ENCODE data around the gene FOXP2.
"Not testable (repeated sequence)": the region's sequence is repeated elsewhere in the genome, so short reads cannot be mapped to it uniquely, and the experiment has no call there.

Gene FOXP2

DNA sequence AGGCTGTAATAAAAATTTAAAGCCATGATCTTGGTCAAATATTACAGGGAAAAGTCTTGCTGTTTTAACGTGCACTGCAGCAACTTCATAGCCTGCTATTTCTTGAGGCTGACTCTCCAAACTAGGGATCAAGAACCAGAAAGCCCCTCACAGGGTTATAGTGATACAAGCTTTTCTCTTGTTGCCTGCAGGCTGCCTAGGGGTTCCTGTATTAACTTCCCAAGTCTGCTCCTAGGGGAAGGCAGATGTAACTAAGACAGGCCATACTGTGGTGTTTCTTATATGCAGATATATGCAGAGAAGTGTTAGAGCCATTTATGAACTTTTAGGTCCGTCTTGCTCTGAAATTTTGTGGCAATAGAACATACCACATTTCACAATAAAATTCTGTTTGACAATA, 175.7 kb downstream of the FOXP2 start:
- DNase-seq (ENCODE audit: low read depth), result no peak

DNA sequence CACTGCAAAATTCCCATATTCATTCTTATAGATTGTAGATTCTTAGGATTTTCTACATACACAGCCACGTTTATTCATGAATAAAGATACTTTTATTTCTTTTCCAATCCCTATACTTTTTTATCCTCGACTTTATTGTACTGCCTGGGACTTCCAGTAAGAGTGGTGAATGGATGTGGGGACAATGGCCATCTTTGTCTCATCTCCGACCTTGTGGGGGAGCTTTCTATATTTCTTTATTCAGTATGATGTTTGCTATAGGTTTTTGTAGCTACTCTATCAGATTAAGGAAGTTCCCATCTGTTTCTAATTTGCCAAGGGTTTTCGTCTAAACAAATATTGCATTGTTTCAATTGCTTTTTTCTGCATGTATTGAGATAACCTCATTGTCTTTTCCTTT, 184.3 kb downstream of the FOXP2 start:
- no peak for DNase-seq (ENCODE audit: low read depth)

DNA sequence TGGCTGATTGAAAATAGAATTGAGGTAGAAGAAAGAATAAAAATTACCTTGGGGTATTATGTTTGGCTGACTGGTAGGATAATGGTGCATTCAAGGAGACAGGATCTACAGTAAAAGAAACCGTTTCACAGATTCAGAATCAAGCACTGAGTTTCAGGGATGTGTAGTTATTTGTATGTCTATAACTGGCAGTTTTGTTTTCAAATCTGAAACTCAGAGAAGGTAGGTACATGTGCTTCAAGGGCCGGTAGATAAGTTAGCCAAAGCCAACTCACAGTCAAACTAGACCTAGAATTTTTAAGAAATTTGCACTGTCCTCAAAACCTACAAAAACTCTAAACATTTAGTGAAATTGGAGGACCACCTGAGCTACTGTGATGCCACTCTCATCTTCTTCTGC, 191.5 kb downstream of the FOXP2 start:
- no peak for DNase-seq (ENCODE audit: low read depth)

DNA sequence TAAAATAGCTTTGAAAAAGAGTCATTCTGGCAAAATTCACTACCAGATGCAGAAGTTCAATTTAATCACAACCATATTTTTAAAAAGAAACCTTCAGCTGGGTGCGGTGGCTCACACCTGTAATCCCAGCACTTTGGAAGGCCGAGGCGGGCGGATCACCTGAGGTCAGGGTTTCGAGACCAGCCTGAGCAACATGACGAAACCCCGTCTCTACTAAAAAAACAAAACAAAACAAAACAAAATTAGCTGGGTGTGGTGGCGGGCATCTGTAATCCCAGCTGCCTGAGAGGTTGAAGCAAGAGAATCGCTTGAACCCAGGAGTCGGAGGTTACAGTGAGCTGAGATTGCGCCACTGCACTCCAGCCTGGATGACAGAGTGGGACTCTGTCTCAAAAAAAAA, 194.2 kb downstream of the FOXP2 start:
- not testable (repeated sequence) for DNase-seq (ENCODE audit: low read depth)

DNA sequence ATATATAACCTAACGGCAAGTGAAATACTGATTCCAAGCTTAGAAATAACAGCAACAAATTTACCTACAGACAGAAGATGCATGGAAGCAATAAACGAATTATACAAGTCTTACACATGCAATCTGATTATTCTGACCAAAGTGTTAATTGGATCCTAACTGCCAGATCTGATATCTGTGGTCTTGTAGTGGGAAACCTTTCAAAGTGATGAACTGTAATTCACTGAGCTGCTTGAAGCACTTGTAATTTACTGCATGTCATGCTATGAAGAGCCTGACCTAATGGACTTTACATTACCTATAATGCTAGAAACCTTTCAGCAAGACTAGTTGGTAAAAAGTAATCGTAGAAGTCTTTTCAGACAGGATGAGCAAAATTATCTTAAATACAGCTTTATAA, 205.6 kb downstream of the FOXP2 start:
- DNase-seq (ENCODE audit: low read depth), result no peak

DNA sequence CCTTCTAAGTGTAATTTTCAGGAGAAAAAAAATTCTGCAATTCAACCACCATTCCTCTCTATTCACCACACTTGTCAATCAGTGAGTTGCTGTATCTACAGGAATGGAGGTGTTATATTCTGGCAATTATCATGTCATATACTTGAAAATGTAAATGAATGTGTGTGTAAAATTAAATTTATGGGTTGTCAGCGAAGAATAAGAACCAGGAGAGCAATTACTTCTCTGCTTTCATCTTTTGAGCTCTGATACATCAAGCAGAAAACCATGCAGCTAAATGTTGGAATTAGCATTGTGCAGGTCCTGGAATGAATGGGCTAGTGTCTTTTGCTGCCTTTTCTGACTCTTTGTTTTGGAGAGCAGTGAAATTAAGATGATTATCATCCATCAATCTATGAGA, 207.6 kb downstream of the FOXP2 start:
- DNase-seq (ENCODE audit: low read depth), result no peak

DNA sequence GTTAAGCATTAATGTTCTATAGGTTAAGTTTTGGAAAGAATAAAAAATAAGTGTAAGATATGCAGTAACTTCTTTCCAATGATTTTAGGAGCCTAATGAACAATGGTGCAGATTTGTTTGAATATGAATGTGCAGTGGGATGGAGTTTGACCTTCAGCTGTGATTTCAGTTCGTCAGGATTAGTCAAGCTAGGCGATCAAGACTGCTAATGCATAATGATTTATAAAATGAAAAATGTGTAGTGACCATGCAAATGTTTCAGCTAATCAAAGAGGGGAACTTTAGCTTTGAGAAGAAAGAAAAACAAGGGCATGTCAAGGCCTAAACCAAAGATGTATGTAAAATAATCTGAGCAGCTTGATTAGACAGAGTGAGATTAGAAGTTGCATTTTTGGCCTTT, 208.5 kb downstream of the FOXP2 start:
- no peak for DNase-seq (ENCODE audit: low read depth)

DNA sequence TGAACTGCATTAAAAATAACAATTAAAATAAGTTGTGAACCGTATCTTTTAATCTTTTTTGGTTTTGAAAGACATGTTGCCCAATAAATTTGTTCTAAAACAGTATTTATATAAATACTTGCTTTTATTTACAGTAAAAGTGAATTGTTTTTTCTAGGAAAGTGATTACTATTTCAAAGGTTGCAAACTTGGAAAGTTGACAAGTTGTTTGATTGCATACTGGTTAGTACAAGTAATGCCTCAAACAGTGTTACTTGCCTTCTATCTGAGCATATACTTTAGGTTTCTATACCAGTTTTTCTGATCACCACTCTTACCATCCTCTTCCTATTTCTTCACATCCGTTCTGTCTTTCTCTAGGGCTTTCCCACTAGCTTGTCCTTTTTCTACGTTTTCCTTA, 212.6 kb downstream of the FOXP2 start:
- no peak for DNase-seq (ENCODE audit: low read depth)

DNA sequence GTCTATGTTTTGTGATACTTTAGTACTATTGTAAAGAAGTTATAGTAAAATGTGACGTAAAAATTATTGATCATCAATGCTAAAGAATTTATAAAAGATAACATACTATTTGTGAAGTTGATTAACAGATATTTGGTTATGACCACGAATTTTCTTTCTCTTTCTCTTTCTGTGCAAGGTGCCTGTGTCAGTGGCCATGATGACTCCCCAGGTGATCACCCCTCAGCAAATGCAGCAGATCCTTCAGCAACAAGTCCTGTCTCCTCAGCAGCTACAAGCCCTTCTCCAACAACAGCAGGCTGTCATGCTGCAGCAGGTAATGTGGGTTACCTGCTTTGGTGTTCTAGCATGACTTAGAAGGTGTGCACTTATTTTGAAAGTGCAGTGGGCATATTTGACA, 213.7 kb downstream of the FOXP2 start:
- DNase-seq (ENCODE audit: low read depth), result no peak

DNA sequence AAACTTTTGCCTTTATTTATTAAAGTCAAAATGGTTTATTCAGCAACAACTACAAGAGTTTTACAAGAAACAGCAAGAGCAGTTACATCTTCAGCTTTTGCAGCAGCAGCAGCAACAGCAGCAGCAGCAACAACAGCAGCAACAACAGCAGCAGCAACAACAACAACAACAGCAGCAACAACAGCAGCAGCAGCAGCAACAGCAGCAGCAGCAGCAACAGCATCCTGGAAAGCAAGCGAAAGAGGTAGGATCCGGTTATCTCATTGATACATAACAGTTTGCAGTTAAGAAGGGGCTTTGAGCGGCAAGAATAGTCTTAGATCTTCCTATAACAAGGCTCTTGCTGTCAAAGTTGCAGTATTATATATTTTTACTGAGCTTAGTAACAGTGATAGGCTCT, 215.1 kb downstream of the FOXP2 start:
- no peak for DNase-seq (ENCODE audit: low read depth)

DNA sequence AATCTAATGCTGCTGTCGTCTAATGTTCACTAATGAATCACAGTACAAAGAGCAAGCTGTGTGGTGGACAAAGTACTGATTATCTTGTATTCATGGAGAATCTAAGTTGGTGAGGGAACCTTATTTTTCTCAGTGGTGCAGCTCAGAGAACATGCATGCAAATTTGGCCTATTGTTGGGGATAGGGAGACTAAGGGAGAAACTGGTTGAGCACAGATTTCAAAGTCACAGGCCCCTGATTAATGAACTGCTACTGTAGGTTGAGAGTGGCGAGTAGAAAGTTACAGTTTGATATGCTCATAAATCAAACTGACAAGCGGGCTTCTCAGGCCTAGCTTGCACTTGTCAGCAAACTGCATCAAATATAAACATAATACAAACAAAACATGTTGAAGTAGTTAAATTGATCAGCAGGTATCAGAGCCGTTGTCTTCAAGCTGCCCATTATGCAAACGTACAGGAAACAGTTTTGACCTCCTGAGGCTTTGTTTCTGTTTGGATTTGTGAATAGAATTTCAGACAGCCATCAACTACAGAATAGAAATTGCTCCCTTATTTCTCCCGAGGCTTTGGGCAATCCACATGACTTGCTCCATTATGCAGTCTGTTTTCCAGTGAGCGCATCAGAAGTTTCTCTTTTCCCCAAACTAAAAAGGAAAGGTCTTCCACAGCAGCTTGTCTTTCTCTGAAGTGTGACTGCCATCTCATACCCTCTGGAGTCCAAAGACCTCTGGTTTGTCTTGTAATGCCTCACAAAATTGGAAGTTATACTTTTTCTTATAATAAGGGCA, 215.8 kb downstream of the FOXP2 start:
- no peak for DNase-seq (ENCODE audit: low read depth)

DNA sequence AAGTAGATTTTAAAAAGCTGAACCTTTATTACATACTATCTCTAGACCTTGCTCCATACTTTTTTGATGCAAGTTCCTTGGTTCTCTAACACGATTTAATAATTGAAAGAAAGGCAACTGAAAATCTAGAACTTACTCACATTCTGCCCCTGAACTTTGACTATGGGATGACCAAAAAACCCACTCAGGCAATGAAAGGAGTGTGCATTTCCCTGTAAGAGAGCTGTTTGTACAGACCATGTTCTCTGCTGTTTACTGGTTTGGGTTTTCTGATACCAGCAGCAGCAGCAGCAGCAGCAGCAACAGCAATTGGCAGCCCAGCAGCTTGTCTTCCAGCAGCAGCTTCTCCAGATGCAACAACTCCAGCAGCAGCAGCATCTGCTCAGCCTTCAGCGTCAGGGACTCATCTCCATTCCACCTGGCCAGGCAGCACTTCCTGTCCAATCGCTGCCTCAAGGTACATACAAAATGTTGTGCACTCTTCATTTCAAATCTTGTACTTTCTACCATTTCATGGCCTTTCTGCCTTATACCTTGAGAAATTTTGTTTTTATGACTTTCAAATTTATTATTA, 216.7 kb downstream of the FOXP2 start:
- DNase-seq (ENCODE audit: low read depth), result no peak

DNA sequence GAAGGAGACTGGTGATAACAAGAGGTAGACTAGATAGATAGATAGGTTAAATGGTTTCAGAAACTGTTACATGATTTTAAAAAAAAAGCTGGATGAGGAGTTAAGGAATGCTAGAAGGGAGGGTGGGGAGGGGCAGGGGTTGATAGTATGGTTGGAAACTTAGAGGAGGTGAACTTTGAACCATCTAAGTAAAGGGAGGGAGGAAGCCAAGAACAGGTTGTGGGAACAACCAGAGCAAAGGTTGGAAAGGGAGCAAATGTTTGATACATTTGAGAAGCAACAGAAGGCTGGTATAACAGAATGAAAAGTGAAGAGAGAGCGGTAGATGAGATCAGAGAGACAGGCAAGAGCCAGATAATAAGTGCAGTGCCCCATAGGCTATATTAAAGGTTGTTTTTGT, 224.8 kb downstream of the FOXP2 start:
- DNase-seq (ENCODE audit: low read depth), result no peak

DNA sequence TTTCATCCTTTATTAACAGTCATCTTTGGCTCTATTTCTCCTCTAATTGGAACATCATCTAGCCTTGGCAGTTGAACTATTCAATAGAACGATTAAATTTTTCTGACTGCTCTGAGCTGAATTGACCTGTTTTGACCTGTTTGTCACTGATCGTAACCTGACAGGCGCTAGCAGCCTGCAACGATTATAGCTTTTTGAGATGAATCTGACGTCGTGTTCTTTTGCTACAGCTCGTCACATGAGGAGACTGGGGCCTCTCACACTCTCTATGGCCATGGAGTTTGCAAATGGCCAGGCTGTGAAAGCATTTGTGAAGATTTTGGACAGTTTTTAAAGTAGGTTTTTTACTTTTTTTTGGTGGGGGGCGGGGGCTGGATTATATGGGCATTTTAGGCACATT, 229.8 kb downstream of the FOXP2 start:
- DNase-seq (ENCODE audit: low read depth), result no peak

DNA sequence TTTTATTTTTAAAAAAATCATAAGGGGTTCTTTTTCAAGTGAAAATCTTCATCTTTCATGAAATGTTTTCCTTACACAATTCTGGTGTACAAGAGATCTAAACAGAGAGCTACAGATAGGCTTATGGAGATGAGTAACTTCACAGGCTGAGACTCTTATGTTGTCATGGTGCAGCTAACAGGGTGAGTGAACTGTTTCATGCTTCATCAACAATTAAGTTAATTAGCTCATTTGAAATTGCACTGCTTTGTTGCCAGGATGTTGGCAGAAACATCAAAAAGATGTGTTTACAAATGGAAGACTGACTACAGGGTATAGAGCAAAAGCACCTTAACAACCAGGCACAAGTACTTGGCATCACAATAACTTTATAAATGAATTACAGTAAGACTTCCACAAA, 230.8 kb downstream of the FOXP2 start:
- DNase-seq (ENCODE audit: low read depth), result no peak

DNA sequence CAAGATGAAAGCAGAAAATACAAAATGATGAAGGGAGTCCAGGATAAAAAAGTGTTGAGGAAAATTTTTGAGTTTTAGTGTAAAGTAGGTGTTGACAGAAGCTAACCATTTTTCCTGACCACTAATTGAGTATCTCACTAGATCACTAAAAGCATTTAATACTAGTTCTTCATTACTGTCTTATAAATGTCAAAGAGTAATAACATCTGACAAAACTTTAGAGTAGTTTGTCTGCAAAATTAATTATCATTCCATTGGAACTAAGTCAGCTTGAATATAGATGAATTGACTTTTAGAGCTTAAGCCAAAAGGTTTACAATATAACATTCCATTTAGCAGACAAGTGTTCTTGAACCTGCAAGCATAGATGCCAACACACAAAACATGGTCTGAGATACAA, 232.9 kb downstream of the FOXP2 start:
- no peak for DNase-seq (ENCODE audit: low read depth)

DNA sequence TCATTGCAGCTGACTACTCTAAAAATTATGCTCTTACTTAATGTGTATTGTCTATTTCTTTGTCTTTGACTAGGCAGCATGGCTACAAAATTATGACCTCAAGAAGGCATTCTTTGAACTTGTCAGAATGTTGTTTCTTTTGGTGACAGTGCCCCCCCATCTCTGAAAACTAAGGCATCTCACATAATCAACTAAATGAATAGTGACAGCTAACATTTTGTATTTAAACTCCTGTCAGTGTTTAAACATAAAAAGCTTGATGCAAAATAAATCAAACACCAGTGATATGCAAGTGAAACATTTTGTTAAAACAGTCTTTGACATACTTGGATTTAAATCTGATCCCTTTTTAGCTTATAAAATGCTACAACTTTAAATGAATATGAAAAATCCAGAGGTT, 233.5 kb downstream of the FOXP2 start:
- DNase-seq (ENCODE audit: low read depth), result no peak

DNA sequence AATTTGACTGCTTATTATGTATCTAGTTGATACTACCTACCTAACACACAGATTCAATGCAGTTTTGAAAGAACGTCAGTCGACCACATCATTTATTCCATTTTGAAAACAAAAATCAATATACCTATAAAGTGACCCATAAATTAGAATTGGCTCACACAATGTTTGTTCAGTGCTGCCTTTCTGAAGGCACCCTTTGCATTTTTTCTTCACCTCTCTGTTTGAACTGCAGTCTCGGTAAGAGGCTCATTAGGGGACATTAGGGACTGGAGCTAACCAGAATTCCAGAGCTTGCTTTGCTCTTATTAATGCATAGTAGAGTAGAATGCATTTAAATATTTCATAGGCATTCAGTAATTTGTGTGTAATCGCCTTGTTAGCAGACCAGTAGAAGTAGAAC, 234.1 kb downstream of the FOXP2 start:
- no peak for DNase-seq (ENCODE audit: low read depth)

DNA sequence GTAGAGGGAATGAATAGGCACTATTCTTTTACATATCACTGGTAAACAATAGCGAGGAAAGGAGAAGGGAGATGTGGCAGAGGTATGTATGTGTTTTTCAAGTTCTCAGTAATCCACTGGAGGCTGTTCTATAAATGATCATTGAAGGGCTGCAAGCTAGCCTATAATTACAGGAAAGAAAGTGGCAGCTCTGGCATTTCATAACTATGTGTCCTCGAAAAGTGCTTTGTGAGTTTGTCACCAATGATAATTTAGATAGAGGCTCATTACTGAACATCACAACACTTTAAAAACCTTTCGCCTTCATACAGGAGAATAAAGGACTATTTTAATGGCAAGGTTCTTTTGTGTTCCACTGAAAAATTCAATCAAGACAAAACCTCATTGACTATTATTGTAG, 235.1 kb downstream of the FOXP2 start:
- no peak for DNase-seq (ENCODE audit: low read depth)

DNA sequence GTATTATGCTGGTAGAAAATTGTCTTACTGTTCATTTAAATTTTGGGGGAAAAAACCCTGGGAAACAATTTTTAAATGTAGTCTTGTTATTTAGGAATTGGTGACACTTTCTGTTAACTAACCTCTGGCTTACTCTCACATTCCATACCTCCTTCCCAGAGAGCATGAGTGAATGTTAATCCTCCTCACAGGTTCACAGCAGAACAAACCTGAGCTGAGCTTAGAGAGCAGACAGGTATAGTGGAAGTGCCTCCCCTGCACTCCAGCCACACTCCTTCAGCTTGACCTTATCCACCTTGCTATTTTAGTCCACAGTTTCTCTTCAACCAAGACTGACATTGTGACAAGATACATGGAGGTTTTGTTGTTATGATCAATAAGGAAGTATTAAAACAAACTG, 235.9 kb downstream of the FOXP2 start:
- DNase-seq (ENCODE audit: low read depth), result no peak

DNA sequence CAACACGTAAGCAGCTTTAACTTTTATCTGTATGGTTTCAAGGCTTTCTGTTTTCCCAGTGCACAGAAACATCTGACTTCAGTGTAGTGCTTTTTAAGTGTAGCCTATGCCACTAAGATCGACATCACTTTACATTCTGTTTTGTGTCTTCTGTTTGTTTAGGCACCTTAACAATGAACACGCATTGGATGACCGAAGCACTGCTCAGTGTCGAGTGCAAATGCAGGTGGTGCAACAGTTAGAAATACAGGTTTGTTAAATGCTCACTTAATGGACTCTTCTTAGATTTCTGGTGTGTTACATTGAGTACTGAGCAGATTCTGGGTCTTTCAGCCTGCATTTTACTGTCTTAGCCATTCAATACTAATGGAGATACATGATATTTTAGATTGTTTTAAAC, 237.4 kb downstream of the FOXP2 start:
- no peak for DNase-seq (ENCODE audit: low read depth)

DNA sequence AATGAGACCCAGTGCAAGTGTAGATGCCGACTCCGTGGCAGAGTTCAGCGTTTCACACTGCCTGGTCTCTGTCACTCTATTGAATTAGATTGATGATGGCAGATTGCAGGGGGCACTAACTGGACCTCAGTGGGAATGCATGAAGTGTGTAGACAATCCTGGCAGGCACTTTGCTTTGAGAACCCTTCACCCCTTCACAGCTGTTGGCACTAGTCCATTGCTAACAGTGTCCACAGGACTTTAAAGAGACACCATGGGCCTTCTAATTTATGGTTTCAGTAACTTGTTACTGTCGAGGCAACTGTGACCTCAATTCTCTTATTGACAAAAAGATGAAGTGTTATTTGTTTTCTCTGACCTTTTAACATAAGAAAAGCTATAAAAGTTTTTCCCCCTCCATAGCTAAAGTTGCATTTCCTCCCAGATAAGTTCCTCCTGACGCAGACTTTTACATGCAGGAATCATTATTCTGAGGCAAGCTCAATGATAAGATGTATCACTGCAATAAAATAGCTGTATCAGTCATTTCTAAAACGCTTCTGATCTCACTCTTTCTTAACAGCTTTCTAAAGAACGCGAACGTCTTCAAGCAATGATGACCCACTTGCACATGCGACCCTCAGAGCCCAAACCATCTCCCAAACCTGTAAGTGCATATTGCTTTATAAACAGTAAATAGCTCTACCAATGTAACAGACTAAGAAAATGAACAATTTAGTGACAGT, 238.9 kb downstream of the FOXP2 start:
- DNase-seq (ENCODE audit: low read depth), result no peak

DNA sequence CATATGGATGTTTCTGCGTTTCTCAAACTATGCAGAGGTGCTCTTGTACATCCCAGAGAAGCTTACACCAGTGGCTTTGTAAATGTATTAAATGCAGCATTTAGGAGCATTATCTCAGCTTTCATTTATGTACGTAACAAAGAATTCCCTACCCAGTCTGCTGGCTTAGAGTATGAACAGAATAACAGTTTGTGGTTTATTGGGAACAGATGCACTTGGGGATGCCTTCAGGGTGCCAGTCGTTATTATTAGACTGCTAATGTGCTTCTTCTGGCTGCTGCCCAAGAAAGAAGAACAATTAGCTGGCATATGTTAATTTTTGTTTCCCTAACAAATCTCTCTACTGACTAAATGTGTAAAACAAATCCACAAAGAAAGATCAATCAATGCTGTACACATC, 241.9 kb downstream of the FOXP2 start:
- DNase-seq (ENCODE audit: low read depth), result no peak

DNA sequence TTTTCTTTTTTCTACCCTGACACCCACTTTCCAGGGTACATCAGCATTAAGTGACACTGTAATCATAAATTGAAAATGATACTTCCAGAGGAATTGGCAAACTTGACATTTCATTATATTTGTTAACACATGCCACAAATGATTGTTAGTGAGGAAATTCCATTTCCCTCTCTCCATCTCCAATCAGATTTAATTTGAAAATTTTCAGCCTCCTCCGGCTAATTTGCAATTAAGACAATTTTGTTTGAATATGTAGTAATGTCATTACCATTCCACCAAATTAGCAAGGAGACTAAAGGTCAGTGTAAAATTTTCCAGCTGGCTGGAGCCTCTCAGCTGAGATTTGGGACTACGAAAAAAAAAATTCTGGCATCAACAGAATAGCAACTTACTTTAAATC, 242.7 kb downstream of the FOXP2 start:
- DNase-seq (ENCODE audit: low read depth), result no peak

Data from activated T-cell treated with anti-CD3 and anti-CD28 coated beads for 48 hours (primary cell).